Measurements from ENCODE around the gene ARFGAP1.

ARFGAP1 gene

GRCh38 chr20:63310265-63310991 lies 37.8 kb downstream of the ARFGAP1 start:
- no peak for DNase-seq

- no peak for DNase-seq
Observed at GRCh38 chr20:63311186-63311832, 38.7 kb downstream of the ARFGAP1 start.

GRCh38 chr20:63311833-63312243 lies 39.2 kb downstream of the ARFGAP1 start:
- DNase-seq = no peak

GRCh38 chr20:63312273-63312672 lies 39.7 kb downstream of the ARFGAP1 start:
- DNase-seq = no peak

- no peak for DNase-seq
Observed at GRCh38 chr20:63312690-63313348, 40.2 kb downstream of the ARFGAP1 start.

GRCh38 chr20:63313349-63314014 lies 40.9 kb downstream of the ARFGAP1 start:
- no peak for DNase-seq

GRCh38 chr20:63314015-63314471 lies 41.4 kb downstream of the ARFGAP1 start:
- no peak for DNase-seq

- DNase-seq = no peak
Observed at GRCh38 chr20:63314566-63315239, 42.1 kb downstream of the ARFGAP1 start.

- DNase-seq = no peak
Observed at GRCh38 chr20:63315240-63315689, 42.7 kb downstream of the ARFGAP1 start.

GRCh38 chr20:63315731-63316491 lies 43.3 kb downstream of the ARFGAP1 start:
- DNase-seq = no peak

- DNase-seq = no peak
Observed at GRCh38 chr20:63316502-63316921, 43.9 kb downstream of the ARFGAP1 start.

- DNase-seq = no peak
Observed at GRCh38 chr20:63317061-63317460, 44.4 kb downstream of the ARFGAP1 start.

GRCh38 chr20:63317601-63318291 lies 45.1 kb downstream of the ARFGAP1 start:
- DNase-seq = no peak

GRCh38 chr20:63318391-63319163 lies 46.0 kb downstream of the ARFGAP1 start:
- no peak for DNase-seq

- no peak for DNase-seq
Observed at GRCh38 chr20:63319164-63320040, 46.8 kb downstream of the ARFGAP1 start.

GRCh38 chr20:63320041-63320511 lies 47.5 kb downstream of the ARFGAP1 start:
- DNase-seq = no peak

GRCh38 chr20:63320616-63321147 lies 48.1 kb downstream of the ARFGAP1 start:
- no peak for DNase-seq

- DNase-seq = no peak
Observed at GRCh38 chr20:63321148-63321831, 48.7 kb downstream of the ARFGAP1 start.
